ENCODE measurements around the gene DCXR.

- no peak for TF ChIP-seq GATA2 (IDR thresholded peaks at IDR 0.05; ENCODE audit: low read depth, low read length)
- TF ChIP-seq GATA3 (IDR thresholded peaks at IDR 0.05; ENCODE audit: low read depth, low read length): no peak
These were observed 4.0 kb downstream of the DCXR start for GRCh38 chr17:82033359-82034085.
